Endothelial cell of hepatic sinusoid (primary cell): Measurements from ENCODE around the gene LMF1.

Experiments
- in situ Hi-C: cut with HindIII; loops from 2 replicates; pipeline ENCODE4 v1.10.0; 2017; ENCODE audit warnings: low sequenced_read_pairs

Gene LMF1

DNA sequence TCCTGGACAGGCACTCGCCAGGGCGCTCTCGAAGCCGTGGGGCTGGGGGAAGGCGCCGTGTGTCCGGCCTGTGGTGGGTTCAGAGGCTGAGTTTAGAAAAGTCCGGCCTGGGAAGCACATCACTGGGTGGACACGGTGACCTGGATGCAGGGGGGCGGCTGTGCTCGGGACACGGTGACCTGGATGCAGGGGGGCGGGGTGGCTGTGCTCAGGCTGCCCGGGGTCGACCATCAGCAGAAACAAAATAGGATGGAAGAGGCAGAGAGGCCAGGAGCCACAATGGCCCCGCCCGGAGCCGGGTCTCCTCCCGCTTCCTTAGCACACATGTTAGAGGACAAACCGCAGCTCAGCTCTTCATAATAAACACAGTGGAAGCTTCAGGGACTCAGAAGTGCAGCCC, 127.0 kb downstream of the LMF1 start:
- in situ Hi-C loops, result no loop called here

DNA sequence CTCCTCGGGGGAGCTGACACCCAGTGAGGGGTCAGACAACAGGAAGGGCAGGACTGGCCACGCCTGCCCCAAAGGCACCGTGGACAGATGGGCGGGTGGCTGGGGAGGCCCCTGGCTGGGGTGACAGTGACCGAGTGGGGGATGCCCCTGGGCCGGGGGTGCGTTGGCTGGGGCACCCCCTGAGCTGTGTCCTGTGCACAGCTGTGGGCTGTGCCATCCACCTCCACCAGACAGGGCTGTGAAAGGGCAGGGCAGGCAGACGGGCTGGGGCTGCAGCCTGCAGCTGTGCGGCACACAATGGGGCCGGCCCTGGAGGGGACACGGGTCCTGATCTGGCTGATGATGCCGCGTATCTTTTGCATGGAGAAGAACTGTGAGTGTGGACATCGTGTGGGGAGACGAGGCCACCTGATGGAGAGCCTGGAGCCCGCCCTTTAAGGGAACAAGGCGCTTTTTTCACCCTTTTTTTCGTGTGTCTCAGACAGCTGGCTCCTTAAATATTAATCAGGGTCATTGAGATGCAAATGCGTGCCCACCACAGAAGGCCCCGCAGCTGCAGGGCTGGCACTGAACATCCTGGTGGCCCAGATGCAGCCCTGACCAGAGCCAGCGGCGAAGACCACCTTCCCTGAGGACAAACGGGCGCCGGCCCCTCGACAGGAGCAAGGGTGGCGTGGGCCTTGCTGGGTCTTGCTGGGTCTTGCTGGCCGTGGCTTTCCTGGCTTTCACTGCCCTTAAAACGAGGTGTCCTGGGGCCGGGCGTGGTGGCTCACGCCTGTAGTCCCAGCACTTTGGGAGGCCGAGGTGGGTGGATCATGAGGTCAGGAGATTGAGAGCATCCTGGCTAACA, 127.8 kb downstream of the LMF1 start:
- in situ Hi-C loops, result no loop called here

DNA sequence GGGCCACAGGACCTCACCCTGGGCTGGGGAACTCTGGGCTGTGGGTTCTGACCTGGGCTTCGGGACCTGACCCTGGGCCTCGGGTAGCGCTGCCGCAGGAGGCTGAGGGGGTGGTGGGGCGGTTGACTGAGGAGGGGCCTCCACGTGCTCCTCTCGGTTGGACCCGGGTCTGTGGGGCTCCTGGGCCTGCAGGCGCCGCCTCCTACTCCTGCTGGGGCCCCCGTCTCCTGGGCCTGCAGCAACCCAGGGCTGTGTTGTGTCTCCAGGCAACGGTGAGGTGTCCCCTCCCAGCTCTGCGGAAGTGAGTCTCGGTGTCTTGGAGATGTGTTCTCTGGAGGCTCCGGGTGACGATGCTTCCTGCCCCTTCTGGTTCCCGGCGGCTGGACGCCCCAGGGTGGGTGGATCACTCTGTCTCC, 128.7 kb downstream of the LMF1 start:
- in situ Hi-C loops, result no loop called here

DNA sequence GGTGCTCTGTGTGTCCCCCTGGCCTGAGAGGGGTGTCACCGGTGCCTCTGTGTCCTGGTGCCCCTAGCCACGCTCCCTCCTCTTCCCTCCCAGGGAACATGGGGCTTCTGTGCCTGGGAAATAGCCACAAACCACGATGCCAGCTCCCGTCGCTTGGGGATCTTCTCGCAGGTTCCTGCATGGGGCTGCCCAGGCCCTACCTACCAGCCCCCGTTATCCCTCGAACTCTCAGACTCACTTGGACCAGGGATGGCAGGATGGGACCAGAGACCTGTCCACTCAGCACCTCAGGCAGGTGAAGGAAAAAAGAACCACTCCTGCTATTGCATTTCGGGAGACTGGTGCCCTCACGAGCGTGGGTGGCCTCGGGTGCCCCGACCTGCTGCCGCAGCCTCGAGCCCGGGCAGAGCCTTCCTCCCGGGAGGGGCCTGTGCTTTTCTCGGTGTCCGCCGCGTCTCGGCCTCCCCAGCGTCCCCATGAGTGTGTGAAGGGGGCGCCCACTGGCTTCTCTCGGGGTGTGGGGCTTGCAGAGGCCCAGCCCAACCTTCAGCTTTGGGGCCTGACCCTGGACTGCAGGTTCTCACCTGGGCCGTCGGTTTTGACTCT, 129.2 kb downstream of the LMF1 start:
- in situ Hi-C loops, result no loop called here

DNA sequence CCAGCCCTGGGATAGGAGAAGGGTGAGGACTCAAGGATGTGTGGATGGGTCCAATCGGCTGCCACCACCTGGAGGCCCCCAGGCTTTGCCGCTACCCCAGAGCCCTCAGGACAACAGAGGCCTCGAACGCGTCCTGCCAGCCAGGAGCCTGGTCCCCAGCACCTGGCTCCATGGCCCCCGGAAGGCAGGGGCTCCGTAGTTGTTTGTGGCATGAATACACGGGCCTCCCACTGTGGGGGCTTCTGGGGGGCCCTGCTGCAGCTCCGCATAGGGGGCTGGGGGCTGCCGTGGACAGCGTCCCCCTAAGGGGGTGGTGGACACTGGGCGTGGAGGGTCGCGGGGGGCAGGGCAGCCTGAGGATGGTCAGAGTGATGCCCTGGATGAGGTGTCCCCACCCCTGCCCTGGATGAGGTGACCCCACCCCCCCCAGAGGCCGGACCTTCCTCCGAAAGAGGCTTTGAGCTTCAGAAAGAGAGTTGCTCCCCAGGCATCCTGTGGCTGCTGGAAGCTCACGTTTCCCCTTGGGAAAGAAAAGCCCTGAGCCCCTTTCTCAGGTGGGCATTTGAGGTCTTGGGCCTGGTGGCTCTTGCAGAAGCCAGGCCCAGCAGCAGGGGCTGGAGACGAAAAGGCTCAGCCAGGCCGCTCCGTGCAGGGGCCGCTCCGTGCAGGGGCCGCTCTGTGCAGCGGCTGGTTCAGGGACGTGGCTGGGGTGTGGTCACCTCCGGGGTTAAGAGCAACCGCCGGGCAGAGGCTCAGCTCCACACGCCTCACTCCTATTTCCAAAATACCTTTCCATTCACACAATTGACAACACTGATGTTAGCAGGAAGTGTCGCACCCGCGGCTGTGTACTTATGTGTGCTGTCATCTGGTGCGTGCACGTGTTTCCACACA, 130.0 kb downstream of the LMF1 start:
- in situ Hi-C loops, result no loop called here

GRCh38 chr16:839643-840408, 131.0 kb downstream of the LMF1 start:
- in situ Hi-C loops, result loop anchor here (10.0 kb wide), 5 partner anchors 75 to 375 kb away; no protein-coding TSS in a partner anchor

GRCh38 chr16:838741-839140, 132.0 kb downstream of the LMF1 start:
- in situ Hi-C loops, result loop anchor here (10.0 kb wide), 5 partner anchors 76 to 376 kb away; no protein-coding TSS in a partner anchor

DNA sequence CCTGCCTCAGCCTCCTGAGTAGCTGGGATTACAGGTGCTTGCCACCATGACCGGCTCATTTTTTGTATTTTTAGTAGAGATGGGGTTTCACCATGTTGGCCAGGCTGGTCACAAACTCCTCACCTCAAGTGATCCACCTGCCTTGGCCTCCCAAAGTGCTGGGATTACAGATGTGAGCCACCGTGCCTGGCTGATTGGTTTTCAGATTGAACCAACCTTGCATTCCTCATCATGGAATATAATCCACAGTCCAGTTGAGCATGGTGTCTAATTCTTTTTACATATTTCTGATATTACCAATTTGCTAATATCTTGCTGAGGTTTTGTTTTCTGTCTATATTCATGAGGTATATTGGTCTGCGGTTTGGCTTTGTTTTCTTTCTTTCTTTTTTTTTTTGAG, 134.0 kb downstream of the LMF1 start:
- in situ Hi-C loops, result loop anchor here (10.0 kb wide), 5 partner anchors 78 to 378 kb away; no protein-coding TSS in a partner anchor

DNA sequence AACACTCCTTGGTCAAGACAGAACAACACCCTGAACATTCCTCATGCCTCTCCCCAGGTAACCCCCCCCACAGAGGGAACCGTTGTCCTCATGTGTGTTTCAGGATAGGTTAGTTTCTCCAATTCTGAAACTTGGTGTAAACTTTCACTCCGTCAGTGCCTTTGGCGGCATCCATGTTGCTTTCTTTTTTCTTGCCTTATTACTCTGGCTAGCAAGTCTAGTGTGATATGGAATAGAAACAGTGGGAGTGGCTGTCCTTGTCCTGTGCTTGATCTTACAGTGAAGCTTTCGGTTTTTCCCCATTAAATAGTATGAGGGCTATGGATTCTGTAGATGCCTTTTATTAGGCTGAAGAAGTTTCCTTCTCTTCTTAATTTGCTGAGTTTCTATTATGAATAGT, 134.6 kb downstream of the LMF1 start:
- in situ Hi-C loops, result loop anchor here (10.0 kb wide), 5 partner anchors 79 to 379 kb away; no protein-coding TSS in a partner anchor

GRCh38 chr16:835373-835772, 135.4 kb downstream of the LMF1 start:
- in situ Hi-C loops, result loop anchor here (10.0 kb wide), 5 partner anchors 79 to 379 kb away; no protein-coding TSS in a partner anchor

- in situ Hi-C loops, result loop anchor here (5.0 to 10.0 kb wide), 6 partner anchors 81 to 381 kb away; no protein-coding TSS in a partner anchor
Observed at GRCh38 chr16:833411-833810, 137.4 kb downstream of the LMF1 start.

DNA sequence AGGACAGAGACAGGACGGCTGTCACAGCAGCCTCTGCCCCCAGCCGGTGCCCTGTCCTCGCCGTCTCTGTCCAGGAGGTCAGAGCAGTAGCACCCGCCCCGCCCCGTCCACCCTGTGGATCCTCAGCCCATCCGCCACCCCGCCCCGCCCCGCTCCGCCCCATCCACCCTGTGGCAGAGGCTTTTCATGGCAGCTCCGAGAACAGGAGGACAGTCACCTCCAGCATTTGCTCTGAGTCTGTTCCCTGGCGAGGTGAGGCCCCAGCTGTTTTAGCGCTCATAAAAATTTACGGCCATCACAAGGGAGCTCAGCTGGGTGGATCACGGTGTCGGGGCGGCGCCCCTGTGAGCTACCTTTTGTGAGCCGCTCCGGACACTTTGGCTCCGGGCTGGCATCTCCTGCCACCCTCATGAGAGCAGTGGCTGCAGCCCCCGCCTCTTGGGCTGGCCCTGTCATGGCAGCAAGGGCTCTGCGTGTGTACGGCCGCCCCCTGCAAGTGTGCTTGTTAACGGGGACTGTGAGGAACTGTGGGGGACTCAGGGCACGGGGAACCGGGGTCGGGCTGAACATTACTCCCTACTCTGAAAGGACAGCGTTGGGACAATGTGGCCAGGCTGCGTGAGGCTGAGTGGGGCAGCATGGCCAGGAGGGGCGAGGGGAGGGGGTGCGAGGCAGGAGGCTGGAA, 138.0 kb downstream of the LMF1 start:
- in situ Hi-C loops, result loop anchor here (5.0 to 10.0 kb wide), 6 partner anchors 82 to 382 kb away; no protein-coding TSS in a partner anchor

GRCh38 chr16:831571-832413, 139.0 kb downstream of the LMF1 start:
- in situ Hi-C loops, result loop anchor here (5.0 to 10.0 kb wide), 6 partner anchors 83 to 383 kb away; no protein-coding TSS in a partner anchor

DNA sequence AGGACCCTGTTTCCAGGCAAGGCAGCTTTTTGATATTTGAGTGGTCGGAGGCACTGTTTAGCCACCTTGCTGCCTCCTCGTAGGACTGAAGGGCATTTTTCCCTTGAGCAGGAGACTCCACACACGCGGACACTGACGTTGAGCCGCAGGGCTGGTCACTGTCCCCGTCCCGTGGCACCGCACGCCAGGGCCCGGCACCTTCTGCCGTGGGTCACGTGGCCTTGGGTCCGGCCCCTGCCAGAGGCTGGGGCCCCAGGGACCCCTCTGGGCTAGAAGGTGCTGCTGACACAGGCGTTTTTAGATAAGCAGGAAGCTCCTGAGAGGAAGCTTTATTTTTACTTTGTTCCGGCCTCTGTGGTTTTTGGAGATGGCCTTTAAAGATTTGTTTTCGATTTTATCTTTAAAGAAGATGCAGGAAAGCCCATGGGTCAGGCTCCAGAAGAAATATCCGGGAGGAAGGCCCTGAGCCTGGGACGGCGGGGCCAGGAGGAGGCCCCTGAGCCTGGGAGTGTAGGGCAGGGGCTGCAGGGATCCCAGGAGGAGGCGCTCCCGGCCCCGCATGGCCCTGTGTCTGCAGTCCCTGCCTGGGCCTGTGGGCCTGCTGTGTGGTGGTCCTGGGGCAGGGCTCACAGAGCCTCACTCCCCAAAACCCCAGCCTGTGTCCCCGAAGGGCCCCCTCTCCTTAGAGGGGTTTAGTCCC, 139.8 kb downstream of the LMF1 start:
- in situ Hi-C loops, result loop anchor here (5.0 to 10.0 kb wide), 6 partner anchors 84 to 384 kb away; no protein-coding TSS in a partner anchor

GRCh38 chr16:830107-830870, 140.5 kb downstream of the LMF1 start:
- in situ Hi-C loops, result loop anchor here (5.0 to 10.0 kb wide), 6 partner anchors 85 to 385 kb away; no protein-coding TSS in a partner anchor

- in situ Hi-C loops, result no loop called here
Observed at GRCh38 chr16:828891-829290, 141.9 kb downstream of the LMF1 start.

- in situ Hi-C loops, result no loop called here
Observed at GRCh38 chr16:827513-827912, 143.3 kb downstream of the LMF1 start.
